Endometrium (tissue), 2 donors: ENCODE measurements around the gene LRG1.

ENCODE experiments used
- FAIRE-seq: peaks from 2 replicates; lab custom pipeline; 2012; peaks lifted over from hg19 to GRCh38; lab: Jason Lieb, UNC
- donor health status: control.
- donor health status: control.

LRG1 gene

DNA sequence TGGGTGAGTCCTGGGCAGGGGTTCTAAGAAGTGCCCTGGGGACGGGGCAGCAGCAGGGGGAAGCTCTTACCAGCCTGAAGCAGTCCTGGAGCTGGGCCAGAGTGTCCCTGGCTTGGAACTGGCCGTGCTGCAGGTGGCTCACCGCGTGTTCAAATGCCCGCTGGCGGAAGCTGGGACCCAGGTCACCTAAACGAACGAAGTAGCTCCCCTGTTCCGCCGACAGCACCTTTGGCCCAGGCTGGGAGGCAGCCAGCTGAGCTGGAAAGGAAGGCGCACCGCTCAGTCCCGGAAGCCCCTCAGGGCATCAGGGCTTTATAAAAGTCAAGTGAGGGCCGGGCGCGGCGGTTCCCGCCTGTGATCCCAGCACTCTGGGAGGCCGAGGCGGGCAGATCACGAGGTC is 31.1 kb downstream of the LRG1 start:
- no peak for FAIRE-seq

DNA sequence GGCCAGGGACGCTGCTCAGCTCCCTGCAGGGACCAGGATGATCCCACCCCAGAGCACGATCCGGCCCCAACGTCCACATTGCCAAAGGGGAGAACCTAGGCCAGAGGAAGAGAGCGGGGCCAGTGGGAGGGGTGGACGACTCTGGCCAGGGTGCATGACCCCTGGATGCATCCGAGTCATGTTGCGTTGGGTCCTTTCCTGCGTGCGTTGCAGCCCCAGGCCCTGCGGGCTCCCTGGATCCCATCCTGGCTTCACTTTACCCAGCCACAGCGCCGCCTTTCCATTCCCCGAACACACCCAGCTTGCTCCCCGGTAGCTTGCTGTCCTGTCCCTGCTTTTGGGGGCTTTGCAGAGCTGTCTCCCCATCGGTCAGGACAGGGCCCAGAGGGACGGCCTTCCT is 32.0 kb downstream of the LRG1 start:
- no peak for FAIRE-seq

DNA sequence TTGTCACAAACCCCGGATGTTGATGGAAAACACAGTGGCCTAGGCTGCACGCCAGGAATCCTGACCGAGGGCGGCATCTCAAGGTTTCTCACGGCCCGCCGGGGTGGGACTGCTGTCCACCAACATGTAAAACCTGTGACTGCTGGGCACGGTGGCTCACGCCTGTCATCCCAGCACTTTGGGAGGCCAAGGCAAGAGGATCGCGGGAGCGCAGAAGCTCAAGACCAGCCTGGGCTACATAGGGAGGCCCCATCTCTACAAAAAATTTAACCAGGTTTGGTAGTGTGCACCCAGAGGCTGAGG is 32.7 kb downstream of the LRG1 start:
- no peak for FAIRE-seq

DNA sequence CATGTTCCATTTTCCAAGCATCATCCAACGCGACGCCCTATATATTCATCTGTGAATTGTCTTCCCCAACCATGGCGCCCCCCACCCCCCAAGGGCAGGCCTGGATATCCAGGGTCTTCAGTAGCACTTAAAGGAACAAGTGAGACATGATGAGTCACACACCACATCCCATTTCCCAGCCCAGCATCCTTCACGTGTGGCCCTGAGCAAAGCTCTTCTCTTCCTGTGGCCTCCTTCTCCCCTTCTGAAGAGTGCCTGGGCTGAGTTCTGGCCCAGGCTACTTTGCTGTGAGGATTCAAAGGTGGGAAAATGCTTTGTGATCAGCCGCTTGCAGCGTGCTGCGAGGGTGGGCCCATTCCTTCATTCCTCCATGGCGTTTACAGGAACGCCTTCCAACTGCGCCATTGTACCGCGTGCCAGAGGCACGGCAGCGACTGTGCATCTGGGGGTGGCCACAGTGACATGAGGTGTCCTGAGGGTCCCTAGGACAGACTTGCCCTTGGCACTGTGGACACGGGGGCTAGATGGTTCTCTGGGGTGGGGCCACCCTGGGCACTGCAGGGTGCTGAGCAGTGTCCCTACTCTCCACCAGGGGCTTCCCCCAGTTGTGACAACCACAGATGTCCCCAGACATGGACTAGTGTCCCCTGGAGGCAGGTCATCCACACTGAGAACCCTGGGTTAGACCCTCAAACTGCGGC is 33.2 kb downstream of the LRG1 start:
- no peak for FAIRE-seq

DNA sequence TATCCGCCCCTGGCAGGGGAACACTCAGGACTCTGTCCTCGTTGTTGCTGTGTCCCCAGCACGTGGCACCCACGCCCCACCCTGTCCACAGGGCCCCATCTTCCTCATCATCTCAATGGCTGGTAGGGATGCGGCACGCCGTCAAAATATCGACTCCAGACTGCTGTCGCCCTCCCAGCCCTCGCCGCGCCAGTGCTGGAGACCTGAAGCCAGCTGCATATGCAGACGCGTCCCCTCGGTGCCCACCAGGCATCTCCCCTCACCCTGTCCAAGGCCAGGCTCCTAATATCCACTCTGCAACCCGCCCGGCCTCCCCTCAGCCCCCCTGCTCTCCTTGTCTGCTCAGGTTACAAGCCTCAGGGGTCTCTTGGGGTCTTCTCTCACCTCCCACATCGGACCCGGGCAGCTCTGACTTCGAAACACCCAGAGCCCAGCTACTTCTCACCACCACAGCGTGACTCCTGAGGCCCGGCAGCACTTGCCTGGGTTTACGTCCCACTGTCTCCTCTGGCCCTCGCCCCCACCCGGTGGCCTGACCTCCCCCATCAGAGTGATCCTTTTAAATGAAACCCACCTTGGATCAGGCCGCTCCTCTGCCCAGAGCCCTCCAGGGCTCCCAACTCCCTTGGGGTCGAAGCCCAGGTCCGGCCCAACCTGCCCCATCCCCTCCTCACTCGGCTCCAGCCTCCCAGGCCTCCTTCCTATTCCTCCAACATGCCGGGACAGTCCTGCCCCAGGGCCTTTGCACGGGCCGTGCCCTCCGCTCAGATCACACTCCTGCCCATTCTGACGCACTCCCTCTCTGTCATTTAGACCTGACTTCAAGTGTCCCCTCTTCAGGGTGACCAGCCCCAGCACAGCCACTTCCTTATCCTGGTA is 34.0 kb downstream of the LRG1 start:
- FAIRE-seq, result no peak

DNA sequence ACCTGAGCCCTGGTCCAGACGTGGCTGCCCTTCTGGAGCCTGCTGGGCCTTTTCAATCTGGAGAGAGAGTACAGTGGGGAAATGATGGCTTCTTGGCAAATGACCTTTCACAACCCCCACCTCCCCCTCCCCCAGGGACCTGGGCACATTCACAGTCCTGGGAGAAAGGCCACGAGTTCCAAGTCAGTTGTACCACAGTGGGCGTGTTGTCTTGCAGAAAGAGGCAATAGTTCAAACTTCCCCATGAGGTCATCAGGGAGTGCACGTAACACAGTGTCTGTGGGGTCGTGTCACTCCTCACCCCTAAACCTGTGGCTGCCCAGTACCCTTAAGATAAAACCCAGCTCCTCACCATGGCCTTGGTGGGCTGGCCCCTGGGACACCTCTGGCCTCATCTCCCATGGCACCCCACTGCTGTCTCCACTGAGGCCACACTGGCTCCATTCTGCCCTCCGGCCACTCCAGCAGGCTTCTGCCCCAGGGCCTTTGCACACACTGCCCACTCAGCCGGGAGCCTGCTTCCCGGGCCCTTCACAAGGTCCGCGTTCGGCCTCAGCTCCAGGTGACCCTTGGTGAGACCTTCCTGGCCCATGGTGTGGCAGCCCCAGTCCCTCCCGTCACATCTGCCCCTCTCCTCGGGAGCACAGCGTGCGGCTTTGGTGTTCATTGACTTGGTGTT is 34.8 kb downstream of the LRG1 start:
- no peak for FAIRE-seq

DNA sequence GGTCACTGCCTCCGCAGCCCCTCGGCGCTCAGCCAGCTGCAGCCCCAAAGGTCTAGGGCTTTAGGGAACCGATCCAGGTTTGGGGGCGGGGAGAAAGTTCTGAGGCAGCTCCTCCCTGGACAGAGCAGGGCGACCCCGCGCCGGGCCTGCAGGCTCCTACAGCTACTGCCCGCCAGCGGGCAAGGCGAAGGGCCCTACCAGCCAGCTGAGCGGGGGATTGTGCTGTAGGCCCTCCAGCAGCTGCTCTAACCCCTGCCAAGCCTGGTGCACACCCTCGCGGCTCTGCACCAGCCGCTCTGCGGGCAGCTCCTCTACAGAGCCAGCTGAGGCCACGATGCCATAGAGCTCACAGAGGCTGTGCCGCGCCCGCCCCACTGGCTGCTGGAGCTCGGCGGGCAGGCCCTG is 35.5 kb downstream of the LRG1 start:
- no peak for FAIRE-seq

DNA sequence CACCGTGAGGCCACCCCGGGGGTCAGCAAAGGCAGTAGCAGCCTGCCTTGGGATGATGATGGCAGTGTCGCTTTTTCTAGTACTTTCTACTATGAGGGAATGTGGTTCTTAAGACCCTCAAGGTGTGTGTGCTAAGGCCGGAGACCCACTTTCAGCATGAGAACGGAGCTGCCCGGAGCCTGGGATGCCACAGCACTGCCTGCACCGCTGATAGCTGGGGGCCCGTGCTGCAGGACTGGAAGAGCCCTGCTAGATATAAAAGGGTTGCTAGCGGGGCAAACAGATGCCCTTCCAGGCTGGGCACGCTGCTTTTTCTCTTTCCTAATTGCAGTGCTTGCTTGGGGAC is 36.0 kb downstream of the LRG1 start:
- no peak for FAIRE-seq

DNA sequence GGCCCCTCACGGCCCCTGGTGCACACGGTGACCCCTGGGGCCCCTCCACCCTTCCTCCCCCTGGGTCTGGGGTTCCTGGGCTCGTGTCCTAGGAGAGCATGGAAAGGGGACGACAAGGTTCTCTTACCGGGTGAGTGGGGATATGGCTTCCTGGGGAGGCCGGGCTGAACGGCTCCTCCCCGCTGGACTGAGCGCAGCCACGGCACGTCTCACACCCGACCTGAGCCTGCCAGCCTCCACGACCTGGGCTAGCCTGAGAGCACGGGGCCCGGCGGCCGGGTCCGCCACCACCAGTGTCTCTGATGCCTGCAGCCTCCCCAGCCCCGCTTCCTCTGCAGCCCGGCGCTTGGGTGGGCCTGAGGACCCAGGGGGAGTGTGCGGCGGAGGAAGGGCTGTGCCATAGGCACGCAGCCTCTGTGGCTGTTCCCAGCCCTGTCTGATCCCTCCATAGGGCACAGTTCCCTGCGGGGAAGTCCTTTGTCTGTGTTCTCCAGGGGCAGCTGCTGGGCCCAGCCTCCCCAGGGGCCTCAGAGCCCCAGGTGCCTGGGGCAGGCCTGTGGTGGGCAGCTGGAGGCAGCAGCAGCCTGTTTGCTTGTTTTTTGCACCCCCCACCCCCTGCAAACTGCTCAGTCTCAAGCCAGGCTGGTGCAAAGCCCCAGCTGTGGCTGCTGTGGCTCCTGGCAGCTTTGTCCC is 36.6 kb downstream of the LRG1 start:
- FAIRE-seq, result no peak

DNA sequence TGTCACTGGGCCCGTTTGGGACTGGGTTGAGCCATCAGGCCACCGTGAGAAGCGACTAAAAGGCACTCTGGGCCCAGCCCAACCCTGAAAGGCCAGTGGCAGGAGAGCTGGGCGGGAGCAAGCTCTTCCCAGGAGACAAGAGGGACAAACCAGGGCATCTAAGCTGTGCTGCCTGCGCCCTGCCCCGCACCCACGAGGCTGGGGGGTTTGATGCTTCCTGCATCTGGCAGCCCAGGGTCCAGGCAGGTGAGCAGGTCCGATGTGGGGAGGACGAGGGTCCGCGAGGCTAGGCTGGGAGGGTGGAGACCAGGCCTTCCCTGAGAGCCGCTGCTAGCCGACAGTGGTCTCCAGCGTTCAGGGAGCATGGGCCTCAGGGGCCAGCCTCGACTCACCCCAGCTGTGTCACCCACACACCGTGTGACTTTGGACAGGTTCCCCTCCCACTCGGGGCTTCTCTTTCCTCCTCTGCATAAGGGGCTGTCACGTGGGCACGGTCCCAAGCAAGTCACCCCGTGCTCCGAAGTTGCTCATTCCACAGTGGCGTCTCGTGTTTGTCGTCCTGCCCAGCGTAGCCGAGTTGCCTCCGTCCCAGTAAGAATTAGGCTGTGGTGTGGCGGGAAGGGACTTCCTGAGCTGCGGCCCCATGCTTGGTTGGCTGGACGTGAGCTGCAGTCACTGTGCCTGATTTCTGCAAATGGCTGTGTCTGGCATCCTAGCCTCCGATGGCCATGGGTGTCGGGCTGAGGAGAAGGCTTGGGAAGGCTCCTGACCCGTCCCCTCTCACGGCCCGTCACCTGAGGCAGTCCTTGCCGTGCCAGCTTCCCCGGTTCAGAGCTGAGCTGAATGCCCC is 37.3 kb downstream of the LRG1 start:
- FAIRE-seq, result no peak

DNA sequence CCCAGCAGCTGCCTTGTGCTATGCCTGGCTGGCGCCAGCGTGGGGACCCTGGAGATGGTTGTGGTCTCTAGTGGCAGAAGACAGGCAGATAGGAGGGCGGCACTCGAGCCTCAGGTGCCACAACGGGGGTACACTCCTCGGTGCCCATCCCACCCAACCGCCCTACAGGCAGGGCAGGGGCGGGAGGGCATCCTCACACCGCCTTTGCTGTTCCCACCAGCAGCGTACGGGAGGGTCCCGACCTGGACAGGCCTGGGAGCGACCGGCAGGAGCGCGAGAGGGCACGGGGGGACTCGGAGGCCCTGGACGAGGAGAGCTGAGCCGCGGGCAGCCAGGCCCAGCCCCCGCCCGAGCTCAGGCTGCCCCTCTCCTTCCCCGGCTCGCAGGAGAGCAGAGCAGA is 38.1 kb downstream of the LRG1 start:
- no peak for FAIRE-seq

DNA sequence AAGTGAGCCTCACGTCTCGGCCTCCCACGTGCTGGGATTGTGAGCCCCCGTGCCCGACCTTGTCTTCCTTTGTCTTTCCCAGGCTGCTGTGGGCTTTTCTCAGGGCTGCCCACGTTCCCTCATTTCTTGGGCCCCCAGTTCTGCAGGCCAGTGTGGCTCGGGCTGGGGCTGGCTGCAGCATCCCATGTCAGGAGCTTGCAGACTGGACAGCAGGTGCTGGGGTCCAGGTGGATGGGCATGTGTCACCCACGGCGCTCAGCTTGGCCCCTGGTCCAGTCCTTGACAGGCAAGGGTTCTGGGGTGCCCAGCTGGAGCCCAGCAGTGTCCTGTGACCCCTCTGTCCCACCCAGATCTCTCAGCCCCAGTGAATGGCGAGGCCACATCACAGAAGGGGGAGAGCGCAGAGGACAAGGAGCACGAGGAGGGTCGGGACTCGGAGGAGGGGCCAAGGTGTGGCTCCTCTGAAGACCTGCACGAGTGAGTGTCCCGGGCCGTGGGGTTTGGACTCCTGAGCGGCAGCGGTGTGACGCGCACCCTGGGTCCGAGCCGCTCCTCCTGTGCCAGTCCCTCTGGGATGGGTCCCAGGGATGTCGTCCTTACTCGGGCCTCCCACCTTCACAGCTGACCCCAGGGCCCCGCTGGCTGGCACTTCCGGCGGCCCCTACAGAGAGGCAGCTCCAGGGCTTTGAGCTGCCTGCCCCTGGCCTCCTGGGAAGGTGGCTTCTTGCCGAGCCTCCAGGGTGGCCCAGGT is 38.8 kb downstream of the LRG1 start:
- no peak for FAIRE-seq

DNA sequence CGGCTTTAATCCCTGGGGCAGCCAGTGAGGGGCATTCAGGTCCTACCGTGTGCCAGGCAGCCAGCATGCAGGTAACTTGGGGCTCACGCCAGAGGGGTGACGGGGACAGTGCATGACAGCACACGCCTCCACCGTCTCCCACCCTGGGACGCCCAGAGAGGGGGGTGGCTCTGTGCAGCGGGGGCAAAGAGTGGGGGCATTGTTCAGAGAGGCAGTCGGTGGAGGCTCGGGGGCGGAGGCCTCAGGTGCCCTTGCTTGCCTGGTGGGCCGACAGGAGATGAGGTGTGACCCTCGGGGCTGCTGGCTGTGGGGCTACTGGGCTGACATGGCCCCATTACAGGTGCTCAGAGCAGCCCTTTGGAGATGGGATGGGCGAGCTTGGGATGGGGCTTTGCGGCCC is 40.0 kb downstream of the LRG1 start:
- no peak for FAIRE-seq

DNA sequence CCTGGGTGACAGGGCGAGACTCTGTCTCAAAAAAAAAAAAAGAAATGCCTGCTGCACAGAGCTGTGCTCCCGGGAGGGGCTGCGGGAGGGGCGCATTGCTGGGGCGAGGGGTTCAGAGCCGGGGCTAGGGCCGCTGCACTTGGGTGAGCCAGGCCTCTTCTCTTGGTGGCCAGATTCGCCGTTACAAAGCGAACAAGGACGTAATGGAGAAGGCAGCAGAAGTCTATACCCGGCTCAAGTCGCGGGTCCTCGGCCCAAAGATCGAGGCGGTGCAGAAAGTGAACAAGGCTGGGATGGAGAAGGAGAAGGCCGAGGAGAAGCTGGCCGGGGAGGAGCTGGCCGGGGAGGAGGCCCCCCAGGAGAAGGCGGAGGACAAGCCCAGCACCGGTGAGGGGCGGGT is 40.5 kb downstream of the LRG1 start:
- FAIRE-seq, result no peak

DNA sequence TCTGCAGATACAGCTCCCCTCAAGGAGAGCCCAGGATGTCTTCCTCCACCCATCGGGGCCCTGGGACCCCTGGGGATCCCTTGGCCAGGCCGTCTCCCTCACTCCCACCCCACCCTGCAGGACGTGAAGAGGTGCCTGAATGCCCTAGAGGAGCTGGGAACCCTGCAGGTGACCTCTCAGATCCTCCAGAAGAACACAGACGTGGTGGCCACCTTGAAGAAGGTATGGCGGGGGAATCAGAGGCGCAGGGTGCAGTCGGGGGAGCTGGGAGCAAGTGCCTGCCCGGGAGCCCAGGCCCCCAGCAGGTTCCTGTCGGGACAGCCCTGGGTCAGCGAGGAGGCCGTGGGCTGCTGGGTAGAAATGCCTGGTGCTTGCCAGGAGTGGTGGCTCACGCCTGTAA is 41.1 kb downstream of the LRG1 start:
- no peak for FAIRE-seq

DNA sequence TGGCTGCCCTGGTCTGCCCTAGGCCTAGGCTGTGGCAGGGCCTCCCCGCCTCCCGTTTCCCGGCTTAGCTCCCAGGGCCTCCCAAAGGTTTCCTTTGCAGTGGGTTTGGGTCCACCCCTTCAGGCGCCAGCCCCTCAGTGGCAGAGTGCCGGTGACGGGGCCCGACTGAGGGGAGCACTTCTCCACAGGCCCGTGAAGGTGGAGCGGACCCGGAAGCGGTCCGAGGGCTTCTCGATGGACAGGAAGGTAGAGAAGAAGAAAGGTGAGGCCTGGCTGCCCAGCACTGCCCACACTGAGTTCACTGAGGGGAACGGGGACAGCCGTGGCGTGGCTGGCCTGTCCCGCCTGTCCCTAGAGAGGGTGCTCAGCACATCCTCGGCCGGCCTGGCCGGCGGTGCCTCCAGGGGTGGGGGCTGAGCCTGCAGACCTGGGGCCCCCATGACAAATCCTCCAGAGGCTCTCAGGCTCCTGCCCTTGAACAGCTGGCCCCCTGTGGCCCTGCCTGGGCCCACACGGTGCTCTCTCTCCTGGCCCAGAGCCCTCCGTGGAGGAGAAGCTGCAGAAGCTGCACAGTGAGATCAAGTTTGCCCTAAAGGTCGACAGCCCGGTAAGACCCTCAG is 42.0 kb downstream of the LRG1 start:
- FAIRE-seq, result no peak

DNA sequence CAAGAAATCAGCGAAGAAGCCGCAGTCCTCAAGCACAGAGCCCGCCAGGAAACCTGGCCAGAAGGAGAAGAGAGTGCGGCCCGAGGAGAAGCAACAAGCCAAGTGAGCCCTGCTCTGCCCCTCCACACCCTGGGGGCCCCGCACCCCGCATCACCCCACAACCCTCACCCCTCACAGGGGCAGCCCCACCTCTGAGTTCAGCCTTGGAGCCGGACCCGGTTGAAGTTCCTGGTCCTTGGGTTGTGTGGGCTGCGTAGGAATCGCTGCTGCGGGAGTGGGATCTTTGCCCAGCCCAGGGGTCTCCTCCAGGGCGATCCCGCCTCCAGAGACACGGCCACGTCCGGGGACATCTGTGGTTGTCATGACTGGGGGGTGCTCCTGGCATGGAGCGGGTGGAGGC is 43.5 kb downstream of the LRG1 start:
- no peak for FAIRE-seq

DNA sequence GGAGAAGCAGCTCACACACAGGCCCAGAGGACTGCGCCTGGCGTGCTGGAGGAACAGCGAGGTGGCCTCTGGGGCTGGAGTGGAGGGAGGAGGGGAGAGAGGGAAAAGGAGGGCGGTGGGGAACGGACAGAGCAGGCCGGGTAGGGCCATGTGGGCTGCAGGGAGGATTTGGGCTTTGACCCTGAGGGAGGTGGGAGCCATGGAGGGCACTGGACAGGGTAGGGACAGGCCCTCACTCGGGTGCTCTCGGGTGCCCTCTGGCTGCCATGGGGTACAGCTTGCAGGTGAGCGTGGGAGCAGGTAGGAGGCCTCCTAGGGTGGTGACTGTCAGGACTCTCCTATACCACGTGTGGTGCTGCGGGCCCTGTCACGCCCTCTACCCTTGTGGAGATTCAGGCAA is 44.4 kb downstream of the LRG1 start:
- no peak for FAIRE-seq

DNA sequence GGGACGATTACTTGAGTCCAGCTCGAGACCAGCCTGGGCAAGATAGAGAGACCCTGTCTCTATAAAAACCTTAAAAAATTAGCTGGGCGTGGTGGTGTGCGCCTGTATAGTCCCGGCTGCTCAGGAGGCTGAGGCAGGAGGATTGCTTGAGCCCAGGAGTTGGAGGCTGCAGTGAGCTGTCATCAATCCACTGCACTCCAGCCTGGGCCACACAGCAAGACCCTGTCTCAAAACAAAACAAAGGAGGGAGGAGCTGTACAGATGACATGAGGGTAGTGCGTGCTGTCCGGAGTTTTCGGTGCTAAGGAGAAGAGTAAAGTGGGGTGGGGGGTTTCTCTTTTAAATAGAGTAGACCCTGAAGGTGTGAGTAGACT is 45.2 kb downstream of the LRG1 start:
- FAIRE-seq, result no peak

DNA sequence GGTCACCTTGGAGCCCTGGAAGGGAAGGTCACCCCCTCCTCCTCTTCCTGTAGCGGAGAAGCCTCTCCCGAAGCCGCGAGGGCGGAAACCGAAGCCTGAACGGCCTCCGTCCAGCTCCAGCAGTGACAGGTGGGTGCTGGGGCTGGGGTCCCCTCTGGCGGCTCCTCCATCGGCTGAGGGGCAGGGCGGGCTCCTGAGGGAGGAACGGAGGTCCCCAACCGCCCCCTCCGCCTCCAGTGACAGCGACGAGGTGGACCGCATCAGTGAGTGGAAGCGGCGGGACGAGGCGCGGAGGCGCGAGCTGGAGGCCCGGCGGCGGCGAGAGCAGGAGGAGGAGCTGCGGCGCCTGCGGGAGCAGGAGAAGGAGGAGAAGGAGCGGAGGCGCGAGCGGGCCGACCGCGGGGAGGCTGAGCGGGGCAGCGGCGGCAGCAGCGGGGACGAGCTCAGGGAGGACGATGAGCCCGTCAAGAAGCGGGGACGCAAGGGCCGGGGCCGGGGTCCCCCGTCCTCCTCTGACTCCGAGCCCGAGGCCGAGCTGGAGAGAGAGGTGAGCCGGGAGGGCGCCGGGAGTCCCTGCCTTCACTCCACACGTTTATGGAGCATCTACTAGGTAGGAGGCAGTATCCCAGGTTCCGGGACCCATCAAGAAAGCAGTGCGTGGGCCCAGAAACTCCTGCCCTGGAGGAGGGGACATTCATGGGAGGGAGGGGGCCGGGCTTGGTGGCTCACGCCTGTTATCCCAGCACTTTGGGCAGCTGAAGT is 45.7 kb downstream of the LRG1 start:
- no peak for FAIRE-seq
